GM12891 (cell line): ENCODE measurements around the gene PTPRD.

Experiments used
- PAX5 ChIP-seq: IDR thresholded peaks from 2 replicates; pipeline ENCODE4 v1.6.1; 2011; ENCODE audit warnings: low read length, moderate library complexity, mild to moderate bottlenecking; ENCODE audit not compliant: insufficient read depth, severe bottlenecking
- POLR2A ChIP-seq: IDR thresholded peaks from 2 replicates; pipeline ENCODE4 v1.6.1; 2011; ENCODE audit warnings: low read depth, low read length, control low read depth
- POLR2AphosphoS5 ChIP-seq: IDR thresholded peaks from 2 replicates; pipeline ENCODE4 v1.6.1; 2011; ENCODE audit warnings: low read depth, low read length, control low read depth
- POU2F2 ChIP-seq: IDR thresholded peaks from 2 replicates; pipeline ENCODE4 v1.6.1; 2011; ENCODE audit warnings: low read depth, mild to moderate bottlenecking, control low read depth, low read length, moderate library complexity
- SPI1 ChIP-seq: IDR thresholded peaks from 2 replicates; pipeline ENCODE4 v1.6.1; 2011; ENCODE audit warnings: low read depth, low read length, control low read depth
- TAF1 ChIP-seq: IDR thresholded peaks from 2 replicates; pipeline ENCODE4 v1.6.1; 2011; ENCODE audit warnings: low read depth, low read length, control low read depth

GRCh38 chr9:10104774-10105173 is 508.0 kb downstream of the PTPRD start:
- TF ChIP-seq POLR2AphosphoS5: no peak
- TF ChIP-seq POLR2A: no peak
- no peak for TF ChIP-seq TAF1
- no peak for TF ChIP-seq POU2F2
- no peak for TF ChIP-seq SPI1
- TF ChIP-seq PAX5: no peak
